HG02798 (cell line): Measurements from ENCODE around the gene SUGCT.
"Not testable (repeated sequence)": the region's sequence is repeated elsewhere in the genome, so short reads cannot be mapped to it uniquely, and the experiment has no call there.

Source experiments
- ATAC-seq: cut with Tn5 transposase; IDR thresholded peaks from one replicate; pipeline ENCODE4 v1.9.1; 2021; ENCODE audit warnings: mild to moderate bottlenecking; ENCODE audit not compliant: unreplicated experiment, poor library complexity

Gene SUGCT

GRCh38 chr7:40239755-40240303 lies 105.0 kb downstream of the SUGCT start:
- ATAC-seq = no peak

GRCh38 chr7:40243076-40243475 lies 108.3 kb downstream of the SUGCT start:
- no peak for ATAC-seq

- ATAC-seq = no peak
Measured at GRCh38 chr7:40244226-40244625, 109.4 kb downstream of the SUGCT start.

GRCh38 chr7:40248681-40249080 lies 113.9 kb downstream of the SUGCT start:
- no peak for ATAC-seq

GRCh38 chr7:40253444-40253843 lies 118.6 kb downstream of the SUGCT start:
- not testable (repeated sequence) for ATAC-seq

GRCh38 chr7:40263752-40264390 lies 129.1 kb downstream of the SUGCT start:
- no peak for ATAC-seq

GRCh38 chr7:40267583-40267982 lies 132.8 kb downstream of the SUGCT start:
- no peak for ATAC-seq

- ATAC-seq = not testable (repeated sequence)
Measured at GRCh38 chr7:40268810-40269209, 134.0 kb downstream of the SUGCT start.

GRCh38 chr7:40276061-40276460 lies 141.3 kb downstream of the SUGCT start:
- no peak for ATAC-seq

GRCh38 chr7:40279991-40280390 lies 145.2 kb downstream of the SUGCT start:
- no peak for ATAC-seq

GRCh38 chr7:40282858-40283257 lies 148.1 kb downstream of the SUGCT start:
- ATAC-seq = no peak

GRCh38 chr7:40283391-40283790 lies 148.6 kb downstream of the SUGCT start:
- ATAC-seq = no peak

- ATAC-seq = no peak
Measured at GRCh38 chr7:40288827-40289226, 154.0 kb downstream of the SUGCT start.

- ATAC-seq = no peak
Measured at GRCh38 chr7:40297741-40298311, 163.0 kb downstream of the SUGCT start.

GRCh38 chr7:40298421-40298820 lies 163.6 kb downstream of the SUGCT start:
- no peak for ATAC-seq

GRCh38 chr7:40299097-40299496 lies 164.3 kb downstream of the SUGCT start:
- no peak for ATAC-seq

- ATAC-seq = no peak
Measured at GRCh38 chr7:40300146-40300670, 165.4 kb downstream of the SUGCT start.

GRCh38 chr7:40301486-40302068 lies 166.8 kb downstream of the SUGCT start:
- no peak for ATAC-seq

- ATAC-seq = no peak
Measured at GRCh38 chr7:40303996-40304395, 169.2 kb downstream of the SUGCT start.

- ATAC-seq = no peak
Measured at GRCh38 chr7:40305229-40305628, 170.4 kb downstream of the SUGCT start.

GRCh38 chr7:40306025-40306424 lies 171.2 kb downstream of the SUGCT start:
- no peak for ATAC-seq
